GM19193 (cell line): ENCODE results near the gene TTYH1.

Experiments
- POLR2A ChIP-seq: IDR thresholded peaks from 4 replicates; pipeline ENCODE4 v1.6.1; 2011; ENCODE audit not compliant: insufficient read depth, insufficient read length; ENCODE audit errors: extremely low read depth

TTYH1 gene

DNA sequence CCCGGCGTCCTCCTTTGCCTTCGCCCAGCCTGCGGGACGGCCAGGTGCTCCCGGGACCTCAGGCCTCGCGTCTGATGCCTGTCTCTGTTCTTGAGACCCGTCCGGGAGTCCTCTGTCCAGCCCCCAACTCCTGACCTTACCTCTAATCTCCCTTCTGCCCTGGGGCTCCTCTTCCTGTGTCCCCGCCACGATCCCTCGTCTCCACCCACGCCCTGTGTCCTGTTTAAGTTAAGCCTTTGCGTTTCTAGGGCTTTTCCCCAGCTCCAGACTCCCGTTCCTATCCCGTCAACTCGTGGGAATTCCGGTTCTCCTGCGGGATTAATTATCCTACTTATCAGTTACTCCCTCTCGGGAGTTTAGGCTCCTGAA lies 34.4 kb downstream of the TTYH1 start:
- TF ChIP-seq POLR2A: no peak

DNA sequence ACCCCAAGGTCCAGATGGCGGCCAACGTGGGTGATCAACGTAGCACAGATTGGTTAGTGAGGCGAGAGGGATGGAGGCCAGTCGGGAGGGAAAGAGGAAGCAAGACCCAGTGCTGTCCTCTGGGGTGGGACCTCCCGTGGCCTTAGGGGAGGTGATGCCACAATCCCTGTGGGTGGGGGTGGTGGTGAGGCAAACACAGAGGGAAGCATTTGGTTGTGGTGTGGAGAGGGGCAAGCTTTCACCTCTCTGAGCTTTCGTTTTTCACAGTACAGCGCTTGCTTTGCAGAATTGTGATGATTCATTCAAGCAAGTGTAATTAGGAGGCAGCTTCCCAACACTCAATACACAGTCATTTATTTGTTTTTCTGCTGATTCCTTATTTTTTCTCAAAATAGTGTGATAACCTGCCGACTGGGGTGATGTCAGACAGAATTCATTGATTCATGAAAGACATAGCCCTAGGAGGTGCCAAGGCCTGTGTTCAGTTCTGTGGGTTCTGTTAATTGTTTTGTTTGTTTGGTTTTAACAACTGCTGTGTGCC lies 36.1 kb downstream of the TTYH1 start:
- TF ChIP-seq POLR2A: no peak

DNA sequence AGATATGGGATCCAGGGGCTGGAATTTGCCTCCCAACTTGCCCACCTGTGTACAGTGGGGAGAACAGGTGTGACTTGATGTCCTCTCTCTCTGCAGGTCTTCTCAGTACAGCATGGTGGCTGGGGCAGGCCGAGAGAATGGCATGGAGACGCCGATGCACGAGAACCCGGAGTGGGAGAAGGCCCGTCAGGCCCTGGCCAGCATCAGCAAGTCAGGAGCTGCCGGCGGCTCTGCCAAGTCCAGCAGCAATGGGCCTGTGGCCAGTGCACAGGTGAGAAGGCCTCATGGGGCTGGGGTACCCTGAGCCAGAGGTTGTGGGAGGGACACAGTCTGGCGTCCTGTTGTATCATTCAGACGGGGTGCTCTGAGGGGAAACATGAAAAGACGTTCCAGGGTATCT lies 36.7 kb downstream of the TTYH1 start:
- TF ChIP-seq POLR2A: no peak

DNA sequence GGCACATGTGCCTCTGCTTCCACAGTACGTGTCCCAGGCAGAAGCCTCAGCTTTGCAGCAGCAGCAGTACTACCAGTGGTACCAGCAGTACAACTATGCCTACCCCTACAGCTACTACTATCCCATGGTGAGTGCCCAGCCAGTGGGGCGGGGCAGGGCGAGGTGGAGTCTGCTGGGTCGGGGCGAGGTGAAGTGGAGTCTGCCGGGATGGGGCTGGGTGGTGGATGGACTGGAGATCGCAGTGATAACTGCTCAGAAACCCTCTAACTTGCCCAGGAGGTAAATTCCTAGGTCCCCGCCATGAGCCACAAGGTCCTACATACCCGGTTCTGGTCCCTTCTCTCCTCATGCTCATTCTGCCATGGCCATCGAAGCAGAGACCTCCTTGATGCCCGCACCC lies 37.4 kb downstream of the TTYH1 start:
- no peak for TF ChIP-seq POLR2A

DNA sequence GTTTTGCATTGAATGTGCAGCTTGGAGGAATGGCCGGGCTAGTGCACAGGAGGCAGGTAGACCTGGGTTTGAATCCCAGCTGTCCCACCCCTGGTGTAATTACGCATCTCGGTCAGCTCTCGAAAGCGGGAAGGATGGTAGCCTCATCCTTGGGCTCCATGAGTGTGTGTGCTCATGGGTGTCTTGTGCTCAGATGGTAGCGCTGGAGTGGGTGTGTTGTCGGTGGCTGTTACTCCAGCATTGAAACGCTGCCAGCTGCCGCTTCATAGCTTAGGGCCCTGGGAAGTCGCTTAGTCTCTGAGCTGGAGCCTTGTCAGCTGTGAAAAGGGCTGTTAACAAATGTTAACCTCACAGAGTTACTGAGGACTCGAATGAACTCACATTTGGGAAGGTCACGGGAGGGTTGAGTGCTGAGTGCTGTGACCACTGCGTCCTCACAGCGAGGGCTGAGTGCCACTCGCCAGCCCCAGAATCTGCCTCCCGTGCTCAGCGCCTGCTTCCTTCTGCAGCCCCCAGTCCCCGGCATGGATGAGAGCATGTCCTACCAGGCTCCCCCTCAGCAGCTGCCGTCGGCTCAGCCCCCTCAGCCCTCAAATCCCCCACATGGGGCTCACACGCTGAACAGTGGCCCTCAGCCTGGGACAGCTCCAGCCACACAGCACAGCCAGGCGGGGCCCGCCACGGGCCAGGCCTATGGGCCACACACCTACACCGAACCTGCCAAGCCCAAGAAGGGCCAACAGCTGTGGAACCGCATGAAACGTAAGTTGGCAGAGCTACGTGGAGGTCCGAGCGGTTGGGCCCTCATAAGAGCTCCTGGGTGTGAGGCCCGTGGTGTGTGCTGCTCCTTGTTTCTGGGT lies 38.9 kb downstream of the TTYH1 start:
- peak; percentile 11 for TF ChIP-seq POLR2A

- no peak for TF ChIP-seq POLR2A
Measured at GRCh38 chr19:54454781-54455675, 39.8 kb downstream of the TTYH1 start.

DNA sequence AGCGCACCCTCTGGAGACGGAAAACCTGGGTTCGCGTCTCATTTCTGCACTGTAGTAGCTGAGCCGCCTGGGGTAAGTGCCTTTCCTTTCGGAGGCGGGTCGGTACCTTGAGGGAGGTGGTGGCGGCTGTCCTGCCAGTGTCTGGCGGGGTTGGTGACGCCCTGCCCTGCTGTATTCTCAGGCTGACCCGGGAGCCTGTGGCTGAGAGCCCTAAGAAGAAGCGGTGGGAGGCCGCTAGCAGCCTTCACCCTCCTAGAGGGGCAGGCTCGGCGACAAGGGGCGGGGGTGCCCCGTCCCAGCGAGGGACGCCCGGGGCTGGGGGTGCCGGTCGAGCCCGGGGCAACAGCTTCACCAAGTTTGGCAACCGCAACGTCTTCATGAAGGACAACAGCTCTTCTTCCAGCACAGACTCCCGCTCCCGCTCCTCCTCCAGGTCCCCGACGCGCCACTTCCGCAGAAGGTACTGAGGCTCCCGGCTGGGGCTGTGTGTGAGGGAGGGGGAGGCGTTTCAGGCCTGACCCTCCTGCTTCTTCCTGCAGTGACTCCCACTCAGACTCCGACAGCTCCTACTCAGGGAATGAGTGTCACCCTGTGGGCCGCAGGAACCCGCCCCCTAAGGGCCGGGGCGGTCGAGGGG lies 40.6 kb downstream of the TTYH1 start:
- TF ChIP-seq POLR2A: no peak

GRCh38 chr19:54456423-54457373 lies 41.4 kb downstream of the TTYH1 start:
- no peak for TF ChIP-seq POLR2A

DNA sequence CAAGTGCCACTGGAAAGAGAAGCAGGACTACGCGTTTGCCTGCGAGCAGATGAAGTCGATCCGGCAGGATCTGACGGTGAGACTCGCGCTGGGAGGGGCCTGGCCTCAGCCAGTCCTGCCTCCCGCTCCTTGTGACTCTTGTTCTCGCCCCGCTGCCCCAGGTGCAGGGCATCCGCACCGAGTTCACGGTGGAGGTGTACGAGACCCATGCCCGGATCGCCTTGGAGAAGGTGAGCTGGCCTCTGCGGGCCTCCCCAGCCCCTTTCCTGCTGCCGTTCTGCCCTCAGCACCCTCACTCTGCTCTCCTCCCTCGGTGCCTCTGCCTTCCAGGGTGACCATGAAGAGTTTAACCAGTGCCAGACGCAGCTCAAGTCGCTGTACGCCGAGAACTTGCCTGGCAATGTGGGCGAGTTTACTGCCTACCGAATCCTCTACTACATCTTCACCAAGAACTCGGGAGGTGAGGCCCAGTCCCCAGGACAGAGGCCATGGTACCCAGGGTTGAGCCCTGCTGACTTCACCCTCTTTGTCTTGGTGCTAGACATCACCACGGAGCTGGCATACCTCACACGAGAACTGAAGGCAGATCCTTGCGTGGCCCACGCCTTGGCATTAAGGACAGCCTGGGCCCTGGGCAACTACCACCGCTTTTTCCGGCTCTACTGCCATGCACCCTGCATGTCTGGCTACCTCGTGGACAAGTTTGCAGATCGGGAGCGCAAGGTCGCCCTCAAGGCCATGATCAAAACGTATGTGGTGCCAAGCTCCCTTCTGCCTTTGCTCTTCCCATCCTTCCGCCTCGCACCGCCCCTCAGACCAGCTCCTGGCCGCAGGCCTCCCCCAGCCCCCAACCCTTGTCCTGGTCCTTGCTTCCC lies 42.7 kb downstream of the TTYH1 start:
- TF ChIP-seq POLR2A: no peak

GRCh38 chr19:54458648-54459281 lies 43.5 kb downstream of the TTYH1 start:
- TF ChIP-seq POLR2A: no peak

GRCh38 chr19:54459282-54460229 lies 44.3 kb downstream of the TTYH1 start:
- no peak for TF ChIP-seq POLR2A
